Esophagus squamous epithelium (tissue), 4 donors: ENCODE measurements around the gene SERPINI1.

Experiments used
- POLR2A ChIP-seq, 4 donors: fragments of 450-650 bp; IDR thresholded peaks; one replicate each; pipeline ENCODE4 v1.6.1; 2017; ENCODE audit warnings: antibody characterized with exemption in 4 of 4, mild to moderate bottlenecking in 4 of 4, moderate library complexity in 3 of 4
- TF ChIP-seq, protein P1 (sequence below), 6 experiments: fragments of 450-650 bp in 4 of 6; fragments of 200-600 bp in 2 of 6; sonication (generic) in 2 of 6; IDR thresholded peaks; one replicate each; pipeline ENCODE4 v1.5.1; 2016 to 2019; ENCODE audit warnings: antibody characterized with exemption in 6 of 6, mild to moderate bottlenecking in 4 of 6, moderate library complexity in 4 of 6

DNA sequence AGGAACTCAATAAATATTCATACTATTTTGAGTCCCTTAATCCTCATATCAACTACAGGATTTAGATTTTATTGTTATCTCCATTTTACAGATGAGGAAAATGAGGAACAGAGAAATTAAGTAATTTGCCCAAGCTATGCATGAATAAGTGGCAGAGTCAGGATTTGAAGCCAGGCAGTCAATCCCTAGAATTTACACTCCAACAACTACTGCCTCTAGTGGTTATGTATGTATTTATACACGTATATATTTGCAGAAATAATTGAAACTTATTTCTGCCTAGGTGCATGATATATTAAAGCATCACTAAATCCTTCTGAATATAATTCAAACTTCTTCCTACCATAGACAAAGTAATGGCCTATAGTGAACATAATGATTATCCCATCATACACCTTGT, 137.4 kb downstream of the SERPINI1 start:
- TF ChIP-seq, protein P1, sequence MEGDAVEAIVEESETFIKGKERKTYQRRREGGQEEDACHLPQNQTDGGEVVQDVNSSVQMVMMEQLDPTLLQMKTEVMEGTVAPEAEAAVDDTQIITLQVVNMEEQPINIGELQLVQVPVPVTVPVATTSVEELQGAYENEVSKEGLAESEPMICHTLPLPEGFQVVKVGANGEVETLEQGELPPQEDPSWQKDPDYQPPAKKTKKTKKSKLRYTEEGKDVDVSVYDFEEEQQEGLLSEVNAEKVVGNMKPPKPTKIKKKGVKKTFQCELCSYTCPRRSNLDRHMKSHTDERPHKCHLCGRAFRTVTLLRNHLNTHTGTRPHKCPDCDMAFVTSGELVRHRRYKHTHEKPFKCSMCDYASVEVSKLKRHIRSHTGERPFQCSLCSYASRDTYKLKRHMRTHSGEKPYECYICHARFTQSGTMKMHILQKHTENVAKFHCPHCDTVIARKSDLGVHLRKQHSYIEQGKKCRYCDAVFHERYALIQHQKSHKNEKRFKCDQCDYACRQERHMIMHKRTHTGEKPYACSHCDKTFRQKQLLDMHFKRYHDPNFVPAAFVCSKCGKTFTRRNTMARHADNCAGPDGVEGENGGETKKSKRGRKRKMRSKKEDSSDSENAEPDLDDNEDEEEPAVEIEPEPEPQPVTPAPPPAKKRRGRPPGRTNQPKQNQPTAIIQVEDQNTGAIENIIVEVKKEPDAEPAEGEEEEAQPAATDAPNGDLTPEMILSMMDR (IDR thresholded peaks at IDR 0.05), result no peak
- no peak for TF ChIP-seq POLR2A (IDR thresholded peaks at IDR 0.05)
